GM19324 (cell line): ENCODE data around the gene SLC22A23.
"Not testable (repeated sequence)": the region's sequence is repeated elsewhere in the genome, so short reads cannot be mapped to it uniquely, and the experiment has no call there.

Experiments used
- ATAC-seq: cut with Tn5 transposase; IDR thresholded peaks from one replicate; pipeline ENCODE4 v1.9.1; 2021; ENCODE audit warnings: mild to moderate bottlenecking, moderate library complexity; ENCODE audit not compliant: unreplicated experiment, low FRiP score

The SLC22A23 gene

GRCh38 chr6:3389390-3390167 lies 67.3 kb downstream of the SLC22A23 start:
- ATAC-seq = no peak

GRCh38 chr6:3388786-3389185 lies 68.1 kb downstream of the SLC22A23 start:
- no peak for ATAC-seq

GRCh38 chr6:3386374-3386857 lies 70.4 kb downstream of the SLC22A23 start:
- no peak for ATAC-seq

- ATAC-seq = no peak
These were observed 71.1 kb downstream of the SLC22A23 start for GRCh38 chr6:3385660-3386151.

GRCh38 chr6:3385181-3385580 lies 71.7 kb downstream of the SLC22A23 start:
- ATAC-seq = not testable (repeated sequence)

GRCh38 chr6:3384241-3385143 lies 72.4 kb downstream of the SLC22A23 start:
- ATAC-seq = no peak

GRCh38 chr6:3383525-3383924 lies 73.3 kb downstream of the SLC22A23 start:
- no peak for ATAC-seq

- ATAC-seq = no peak
These were observed 74.2 kb downstream of the SLC22A23 start for GRCh38 chr6:3382326-3383279.

- ATAC-seq = no peak
These were observed 75.5 kb downstream of the SLC22A23 start for GRCh38 chr6:3381233-3381921.

GRCh38 chr6:3380344-3381232 lies 76.3 kb downstream of the SLC22A23 start:
- no peak for ATAC-seq

- no peak for ATAC-seq
These were observed 77.3 kb downstream of the SLC22A23 start for GRCh38 chr6:3379482-3380060.

- ATAC-seq = not testable (repeated sequence)
These were observed 78.0 kb downstream of the SLC22A23 start for GRCh38 chr6:3378808-3379207.

- not testable (repeated sequence) for ATAC-seq
These were observed 78.5 kb downstream of the SLC22A23 start for GRCh38 chr6:3378398-3378782.

- no peak for ATAC-seq
These were observed 79.1 kb downstream of the SLC22A23 start for GRCh38 chr6:3377536-3378397.

- ATAC-seq = no peak
These were observed 79.8 kb downstream of the SLC22A23 start for GRCh38 chr6:3376893-3377535.

- ATAC-seq = no peak
These were observed 80.8 kb downstream of the SLC22A23 start for GRCh38 chr6:3376064-3376463.
